Left renal cortex interstitium (tissue), 4 donors: ENCODE measurements around the gene EXOC6B. TPM values are rescaled to one million over a fixed set of nuclear protein-coding genes. Genes with fewer than 3 reads are reported as not detected.
"Not testable (repeated sequence)": the region's sequence is repeated elsewhere in the genome, so short reads cannot be mapped to it uniquely, and the experiment has no call there.

Experiments used
- DNase-seq, 4 donors: peaks; one replicate each; pipeline ENCODE4 v3.0.0-alpha.2; 2013; ENCODE audit warnings: low read depth in 4 of 4, low spot score in 2 of 4, missing footprints in 1 of 4
- polyA plus RNA-seq, 4 donors: library from polyadenylated mRNA; unstranded; fragments of 120-200 nt; gene quantifications; one replicate each; pipeline ENCODE4 v1.2.1, GENCODE V29; 2013; ENCODE audit not compliant: insufficient read length in 4 of 4

The EXOC6B gene
- polyA plus RNA-seq, 4 donors: 20.7 to 23.6 (median 22.1) TPM

- peak in 1 of 4 donors; percentile 31 for DNase-seq
Observed at GRCh38 chr2:72694715-72695496, 130.9 kb downstream of the EXOC6B start.

DNA sequence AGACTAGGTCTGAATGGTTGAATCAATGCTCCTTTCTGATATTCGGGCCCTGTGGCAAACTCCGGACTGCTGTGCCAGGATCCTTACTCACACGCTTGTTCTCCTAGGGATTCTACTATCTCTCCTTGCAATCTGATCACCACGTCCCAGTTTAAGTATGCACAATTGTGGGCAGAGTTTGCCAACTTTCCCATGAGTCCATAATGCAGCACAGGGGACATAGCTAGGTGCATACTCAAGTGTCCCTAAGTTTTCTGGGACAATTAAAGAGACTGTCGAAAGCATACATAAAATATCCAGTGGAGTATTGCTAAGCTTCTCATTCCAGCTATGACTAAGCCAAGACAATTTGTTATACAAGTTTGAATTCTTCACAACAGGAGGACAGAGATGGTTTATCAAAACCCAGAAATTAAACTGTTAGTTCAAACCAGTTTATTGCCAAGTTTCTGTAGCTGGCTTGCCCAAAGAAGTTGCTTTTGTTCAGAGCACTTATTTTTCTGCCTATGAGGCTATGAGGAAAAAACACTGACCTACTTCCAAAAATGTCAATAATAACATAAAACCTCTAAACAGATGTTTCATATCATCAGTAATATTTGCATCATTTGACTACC, 136.1 kb downstream of the EXOC6B start:
- no peak for DNase-seq

DNA sequence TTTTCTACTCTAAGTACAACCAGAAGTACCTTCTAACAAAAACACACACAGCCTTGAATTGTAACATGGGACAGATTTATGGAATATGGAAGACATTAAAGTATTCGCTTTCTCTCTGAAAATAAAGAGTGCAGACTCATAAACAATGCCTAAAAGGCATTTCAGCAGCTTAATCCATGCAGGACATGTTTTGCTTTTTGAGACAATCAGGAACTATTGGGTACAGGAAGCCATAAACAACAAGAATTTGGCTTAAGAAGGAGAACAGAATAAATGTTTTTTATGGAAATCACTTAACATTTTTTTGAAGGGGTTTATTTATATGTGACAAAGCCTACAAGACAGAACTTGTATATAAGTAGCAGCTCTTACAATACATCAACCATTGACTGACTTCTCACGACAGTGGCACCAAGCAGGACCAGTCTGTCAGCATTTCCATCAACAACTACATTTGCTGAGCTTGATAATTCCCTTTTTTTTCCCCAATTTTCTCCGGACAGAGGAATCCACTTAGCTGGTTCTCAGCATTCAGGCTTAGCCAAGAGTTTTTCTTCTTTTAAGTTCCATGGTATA, 140.1 kb downstream of the EXOC6B start:
- no peak for DNase-seq

DNA sequence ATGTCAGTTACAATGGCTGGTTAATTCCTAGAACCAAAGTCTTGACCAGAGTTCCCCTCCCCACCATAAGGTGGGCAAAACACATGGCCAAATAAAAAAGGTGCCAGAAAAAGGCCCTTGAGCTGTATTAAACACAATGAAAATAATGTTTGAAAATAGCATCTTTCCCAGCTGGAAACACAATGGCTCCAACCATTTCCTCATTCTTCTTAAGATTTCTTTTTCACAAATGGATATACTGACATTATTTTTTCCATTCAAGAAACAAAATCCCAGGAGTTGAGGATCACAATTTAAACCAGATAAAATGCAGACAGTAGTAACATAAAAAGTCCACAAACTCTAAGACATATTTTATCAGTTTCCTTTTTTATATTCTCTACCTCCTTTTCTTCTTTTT, 143.8 kb downstream of the EXOC6B start:
- DNase-seq: no peak

GRCh38 chr2:72681016-72681995, 144.5 kb downstream of the EXOC6B start:
- DNase-seq: no peak

GRCh38 chr2:72678024-72678423, 147.8 kb downstream of the EXOC6B start:
- no peak for DNase-seq

GRCh38 chr2:72676341-72677025, 149.3 kb downstream of the EXOC6B start:
- DNase-seq: no peak

DNA sequence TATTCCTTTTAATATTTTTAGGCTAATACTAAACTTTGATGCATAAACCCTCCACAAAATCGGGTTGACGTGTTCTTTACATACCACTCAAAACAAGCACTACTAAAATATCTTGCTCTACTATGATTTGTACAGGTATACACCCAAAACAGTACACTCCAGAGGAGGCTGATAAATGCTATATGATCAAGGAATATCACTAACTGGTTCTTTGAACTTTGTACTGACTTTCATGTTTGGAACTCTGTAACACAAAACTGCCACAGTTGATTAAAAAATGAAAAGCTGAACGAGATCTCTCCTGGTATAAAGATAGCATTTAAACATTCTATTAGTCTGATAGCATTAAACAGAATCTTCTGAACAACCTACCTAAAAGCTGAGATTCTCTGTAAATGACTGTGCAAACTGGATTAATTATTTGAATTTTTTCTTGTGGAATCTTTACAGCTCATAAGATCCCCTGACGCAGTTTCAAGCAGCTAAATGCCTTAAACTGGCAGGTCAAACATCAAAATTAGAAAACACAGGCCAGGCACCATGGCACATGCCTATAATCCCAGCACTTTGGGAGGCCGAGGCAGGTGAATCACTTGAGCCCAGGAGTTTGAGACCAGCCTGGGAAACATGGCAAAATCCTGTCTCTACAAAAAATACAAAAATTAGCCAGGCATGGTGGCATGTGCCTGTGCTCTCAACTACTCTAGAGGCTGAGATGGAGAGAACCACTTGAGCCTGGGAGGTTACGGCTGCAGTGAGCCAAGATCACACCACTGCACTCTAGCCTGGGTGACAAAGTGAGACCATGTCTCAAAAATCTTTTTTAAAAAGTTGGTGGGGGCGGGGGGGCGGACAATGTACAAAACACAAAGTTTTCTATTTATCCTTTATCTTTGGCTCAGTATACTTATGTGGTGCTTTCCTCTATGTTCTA, 150.6 kb downstream of the EXOC6B start:
- no peak for DNase-seq

DNA sequence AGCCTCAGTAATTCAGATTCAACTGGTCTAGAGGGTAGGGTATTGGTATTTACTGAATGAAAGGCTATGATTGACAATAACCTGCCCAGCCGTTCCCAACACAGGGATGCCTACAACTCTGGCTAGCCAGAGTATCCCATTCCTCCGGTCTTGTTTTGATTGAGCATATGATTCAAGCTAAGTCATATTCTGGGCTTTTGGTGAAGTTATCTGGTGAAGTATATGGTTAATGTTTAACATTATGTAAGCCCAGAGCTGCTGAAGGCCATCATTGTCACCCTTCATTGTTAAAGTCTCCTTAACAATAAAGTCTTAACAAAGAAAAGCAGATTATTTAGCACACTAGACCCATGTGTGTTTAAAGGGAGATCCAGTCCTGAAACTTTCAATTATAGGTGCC, 152.6 kb downstream of the EXOC6B start:
- no peak for DNase-seq

DNA sequence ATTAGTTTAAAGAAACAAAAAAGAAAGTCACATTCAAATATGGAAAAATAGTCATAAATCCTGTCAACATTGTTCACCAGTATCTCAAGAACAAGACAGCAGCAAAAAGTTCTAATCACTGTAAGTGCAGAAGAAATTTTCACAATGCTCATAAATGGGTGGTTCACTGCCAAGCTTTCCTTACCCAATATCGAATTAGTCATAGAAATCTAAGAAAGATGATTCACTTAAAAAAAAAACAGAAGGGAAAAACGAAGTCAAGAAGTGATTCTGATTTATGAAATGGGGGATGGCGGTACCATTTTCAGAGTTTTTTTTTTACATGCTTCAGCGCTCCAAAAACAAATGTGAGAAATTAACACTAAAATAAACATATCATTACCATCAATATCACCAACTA, 156.7 kb downstream of the EXOC6B start:
- DNase-seq: no peak

DNA sequence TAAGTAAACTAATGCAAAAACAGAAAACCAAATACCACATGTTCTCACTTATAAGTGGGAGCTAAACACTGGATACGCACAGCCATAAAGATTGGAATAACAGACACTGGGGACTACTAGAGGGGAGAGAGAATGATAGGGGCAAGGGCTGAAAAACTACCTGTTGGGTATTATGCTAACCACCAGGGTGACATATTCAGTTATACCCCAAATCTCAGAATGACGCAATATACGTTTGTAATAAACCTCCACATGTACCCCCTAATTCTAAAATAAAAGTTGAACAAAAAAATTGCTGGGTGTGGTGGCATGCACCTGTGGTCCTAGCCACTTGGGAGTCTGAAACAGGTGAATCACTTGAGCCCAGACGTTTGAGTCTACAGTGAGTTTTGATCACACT, 157.2 kb downstream of the EXOC6B start:
- DNase-seq: no peak

- no peak for DNase-seq
Observed at GRCh38 chr2:72665448-72665847, 160.4 kb downstream of the EXOC6B start.

DNA sequence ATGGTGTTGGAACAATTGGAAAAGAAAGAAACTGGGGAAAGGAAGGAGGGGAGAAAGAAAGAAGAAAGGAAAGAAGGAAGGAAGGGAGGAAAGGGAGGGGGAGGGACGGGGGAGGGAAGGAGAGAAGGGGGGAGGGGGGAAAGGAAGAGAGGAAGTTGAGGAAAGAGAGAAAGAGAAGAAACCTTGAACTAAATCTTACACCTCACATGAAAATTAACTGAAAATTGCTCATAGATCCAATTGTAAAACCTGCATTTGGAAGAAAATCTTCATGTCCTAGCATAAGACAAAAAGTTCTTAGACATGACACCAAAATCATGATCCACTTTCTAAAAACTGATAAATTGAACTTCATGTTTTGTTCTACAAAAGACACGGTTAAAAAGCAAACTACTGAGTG, 163.8 kb downstream of the EXOC6B start:
- DNase-seq: no peak

GRCh38 chr2:72649810-72650209, 176.0 kb downstream of the EXOC6B start:
- DNase-seq: no peak

GRCh38 chr2:72641221-72641620, 184.6 kb downstream of the EXOC6B start:
- DNase-seq: not testable (repeated sequence)

- no peak for DNase-seq
Observed at GRCh38 chr2:72638600-72639211, 187.1 kb downstream of the EXOC6B start.

DNA sequence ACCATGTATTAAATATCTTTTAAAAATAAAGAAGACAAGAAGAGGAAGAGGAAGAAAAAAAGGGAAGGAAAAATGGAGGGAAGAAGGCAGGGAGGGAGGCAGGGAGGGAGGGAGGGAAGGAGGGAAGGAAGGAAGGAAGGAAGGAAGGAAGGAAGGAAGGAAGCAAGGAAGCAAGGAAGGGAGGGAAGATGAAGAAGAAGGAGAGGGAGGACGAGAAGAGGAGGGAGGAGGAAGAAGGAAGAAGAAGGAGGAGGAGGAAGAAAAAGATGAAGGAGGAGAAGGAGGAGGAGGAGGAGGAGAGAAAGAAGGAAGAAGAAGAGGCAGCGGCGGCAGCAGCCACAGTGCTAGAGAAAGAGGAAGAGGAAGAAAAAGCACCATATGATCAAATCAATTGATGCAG, 189.6 kb downstream of the EXOC6B start:
- DNase-seq: no peak

- no peak for DNase-seq
Observed at GRCh38 chr2:72630767-72631166, 195.1 kb downstream of the EXOC6B start.

GRCh38 chr2:72629062-72629461, 196.8 kb downstream of the EXOC6B start:
- DNase-seq: no peak
